GM19043 (cell line): Measurements from ENCODE around the gene ARHGEF6.
"Not testable (repeated sequence)": the region's sequence is repeated elsewhere in the genome, so short reads cannot be mapped to it uniquely, and the experiment has no call there.

Experiments used
- ATAC-seq: cut with Tn5 transposase; IDR thresholded peaks from one replicate; pipeline ENCODE4 v1.9.1; 2021; ENCODE audit warnings: low read depth; ENCODE audit not compliant: unreplicated experiment

ARHGEF6 gene

DNA sequence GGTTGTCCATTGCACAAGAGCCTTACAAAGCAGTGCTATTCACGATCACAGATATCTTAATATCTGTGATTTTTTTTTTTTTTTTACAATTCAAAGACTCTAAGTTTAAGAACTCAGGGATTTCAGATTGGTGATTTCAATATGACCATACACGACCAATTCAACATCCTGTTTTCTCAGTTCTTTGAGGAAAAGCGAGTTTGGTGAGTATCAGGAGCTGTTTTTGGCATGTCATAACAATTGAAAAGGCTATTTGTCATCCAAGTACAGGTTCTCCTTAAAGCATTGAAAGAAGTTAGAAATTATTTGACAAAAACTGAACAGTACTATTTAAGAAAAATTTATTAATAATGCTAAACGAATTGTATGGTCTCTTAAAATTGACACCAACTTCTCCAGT, 9.1 kb upstream of the ARHGEF6 start:
- no peak for ATAC-seq

DNA sequence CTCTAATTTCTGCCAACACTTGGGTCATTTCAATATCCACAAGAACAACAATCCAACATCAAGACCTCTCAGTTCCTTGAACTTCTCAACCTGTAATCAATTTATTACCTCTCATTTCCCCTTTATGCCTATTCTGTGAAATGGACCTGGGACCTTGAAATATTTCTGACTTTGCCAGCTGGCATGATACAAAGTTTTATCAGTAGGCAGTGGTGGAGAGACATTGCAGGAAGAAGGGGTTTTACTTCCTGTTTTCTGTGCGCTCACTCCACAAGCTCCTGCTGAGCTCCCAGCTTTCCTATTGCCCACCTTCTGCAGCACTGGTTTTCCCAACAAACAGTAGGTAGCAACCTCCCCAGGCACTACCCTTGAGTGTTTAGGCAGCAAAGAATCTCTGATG, 3.5 kb upstream of the ARHGEF6 start:
- ATAC-seq: no peak

DNA sequence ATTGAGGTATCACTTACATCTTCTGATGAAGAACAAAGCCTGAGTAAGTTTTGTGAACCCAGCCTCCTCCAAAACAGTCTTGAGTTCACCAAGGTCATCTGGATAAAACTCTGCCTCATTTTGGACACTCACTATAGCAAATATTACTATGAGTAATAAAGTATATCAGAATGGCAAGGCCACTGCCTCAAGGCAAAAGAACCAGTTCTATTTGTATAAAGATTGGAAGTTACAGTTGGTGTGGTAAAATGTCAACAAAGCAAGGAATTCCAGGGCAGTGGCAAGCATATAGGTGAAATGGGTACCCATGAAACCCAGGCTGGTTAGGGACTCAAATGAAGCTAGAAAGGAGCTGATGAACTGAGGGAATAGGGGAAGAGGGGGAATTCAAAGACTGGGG, 2.4 kb upstream of the ARHGEF6 start:
- ATAC-seq: no peak

DNA sequence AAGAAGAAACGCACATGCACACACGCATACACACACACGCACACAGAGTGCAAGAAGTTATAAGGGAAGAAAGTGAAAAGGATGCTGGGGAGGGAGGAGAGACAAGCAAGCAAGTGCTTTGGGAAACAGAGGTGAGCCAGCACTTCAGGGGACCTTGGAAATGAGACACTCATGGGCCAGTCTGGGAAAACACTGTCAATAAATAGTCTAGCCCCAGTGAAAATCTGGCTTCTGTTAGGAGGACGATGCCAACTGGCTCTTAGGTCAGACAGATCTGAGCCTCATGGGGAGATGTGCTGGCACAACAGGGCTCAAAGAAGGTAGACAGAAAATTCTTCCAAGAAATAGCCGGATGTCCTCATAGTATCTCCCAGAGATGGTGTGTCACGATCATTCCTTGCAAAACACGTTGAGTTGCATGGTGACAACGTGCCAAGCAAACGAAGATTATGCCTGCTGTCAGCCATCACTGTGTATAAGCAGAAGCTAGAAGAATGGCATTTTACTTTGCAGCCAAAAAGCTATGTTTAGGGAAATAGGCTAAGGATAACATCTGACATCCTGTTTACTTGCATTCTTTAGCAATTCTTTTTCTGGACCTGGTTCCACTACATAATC, 557 bp upstream of the ARHGEF6 start:
- ATAC-seq: no peak

DNA sequence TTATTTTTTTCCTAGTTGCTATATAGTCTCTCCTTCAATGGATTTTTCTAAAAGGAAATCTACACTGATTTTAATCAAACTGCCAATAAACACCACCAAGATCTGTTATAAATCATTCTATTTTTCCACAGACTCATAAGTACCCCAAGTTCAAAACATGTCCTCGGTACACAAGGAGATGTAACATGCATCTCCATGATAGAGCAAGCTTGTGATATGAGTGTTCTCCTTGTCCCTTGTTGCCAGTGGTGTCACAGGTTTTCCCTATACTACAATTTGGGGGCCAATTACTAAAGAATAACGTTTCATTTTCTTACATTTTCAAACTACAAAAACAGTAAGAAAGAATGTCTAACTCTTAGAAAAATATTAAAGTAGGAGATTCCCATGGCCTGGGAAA, 491 bp downstream of the ARHGEF6 start:
- ATAC-seq: no peak

DNA sequence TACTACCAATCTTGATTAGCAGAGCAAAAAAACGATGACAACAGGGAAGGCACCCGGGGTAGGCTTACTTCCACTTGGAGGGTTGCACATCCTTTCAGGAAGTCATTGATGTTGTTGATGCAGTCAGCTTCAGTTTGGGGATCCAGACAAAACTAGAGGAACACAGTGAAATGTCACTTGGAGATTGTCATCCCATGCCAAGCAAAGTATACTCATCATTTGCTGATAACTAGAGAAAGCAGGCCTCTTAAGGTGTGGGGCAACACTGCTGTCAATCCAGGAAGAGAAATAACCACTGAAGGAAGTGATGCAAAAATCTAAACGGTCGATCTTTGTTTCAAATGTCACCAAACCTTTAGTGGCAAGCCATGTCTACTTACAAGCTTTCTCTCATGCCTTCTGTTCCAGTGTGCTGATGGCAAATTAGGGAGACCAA, 1.4 kb downstream of the ARHGEF6 start:
- no peak for ATAC-seq

DNA sequence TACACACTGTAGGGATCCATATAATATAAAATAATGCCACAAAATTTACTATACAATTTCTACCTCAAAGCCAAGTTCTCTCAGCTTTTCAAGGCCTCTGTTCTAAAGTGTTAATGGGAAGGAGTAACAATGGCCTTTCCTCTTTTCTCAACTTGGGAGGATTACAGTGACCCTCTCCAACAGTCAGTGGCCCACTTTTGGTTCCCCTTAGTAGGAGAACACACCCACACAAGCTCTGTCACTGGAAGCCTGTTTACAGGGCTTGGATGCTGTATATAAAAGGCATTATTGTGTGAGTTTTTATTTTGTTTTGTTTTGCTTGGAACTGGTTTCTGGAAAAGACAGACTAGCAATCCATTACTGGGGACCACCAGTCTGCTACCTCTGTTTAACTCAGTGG, 1.8 kb downstream of the ARHGEF6 start:
- ATAC-seq: no peak

DNA sequence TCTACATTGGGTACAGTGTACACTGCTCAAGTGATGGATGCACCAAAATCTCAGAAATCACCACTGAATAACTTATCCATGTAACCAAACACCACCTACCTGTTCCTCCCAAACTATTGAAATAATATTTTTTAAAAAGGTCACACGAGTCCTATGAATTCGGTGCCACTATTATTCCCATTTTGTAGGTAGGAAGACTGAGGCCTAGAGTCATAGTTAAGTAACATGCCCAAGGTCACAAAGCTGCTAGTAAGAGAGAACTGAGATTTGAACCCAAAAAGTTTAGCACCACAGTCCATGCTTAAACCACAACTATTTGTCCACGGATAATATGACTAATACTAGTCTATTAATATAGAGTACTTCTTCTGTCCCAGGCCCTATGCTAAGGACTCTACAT, 2.7 kb downstream of the ARHGEF6 start:
- no peak for ATAC-seq

DNA sequence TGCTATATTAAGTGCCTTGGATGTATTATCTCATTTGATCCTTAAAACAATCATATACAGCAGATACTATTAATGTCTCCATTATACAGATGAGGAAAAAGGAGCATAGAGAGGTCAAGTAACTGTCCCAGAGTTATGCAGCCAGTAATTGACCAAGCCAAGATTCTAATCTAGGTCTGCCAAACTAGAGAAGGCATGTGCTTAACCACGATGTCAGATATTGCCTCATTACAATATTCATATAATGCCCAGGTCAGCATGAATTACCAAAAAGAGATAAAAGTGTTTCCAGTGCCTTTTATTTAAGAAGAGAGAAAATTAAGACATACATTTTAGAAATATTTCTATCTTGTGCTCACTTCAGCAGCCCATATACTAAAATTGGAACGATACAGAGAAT, 7.1 kb downstream of the ARHGEF6 start:
- ATAC-seq: no peak

DNA sequence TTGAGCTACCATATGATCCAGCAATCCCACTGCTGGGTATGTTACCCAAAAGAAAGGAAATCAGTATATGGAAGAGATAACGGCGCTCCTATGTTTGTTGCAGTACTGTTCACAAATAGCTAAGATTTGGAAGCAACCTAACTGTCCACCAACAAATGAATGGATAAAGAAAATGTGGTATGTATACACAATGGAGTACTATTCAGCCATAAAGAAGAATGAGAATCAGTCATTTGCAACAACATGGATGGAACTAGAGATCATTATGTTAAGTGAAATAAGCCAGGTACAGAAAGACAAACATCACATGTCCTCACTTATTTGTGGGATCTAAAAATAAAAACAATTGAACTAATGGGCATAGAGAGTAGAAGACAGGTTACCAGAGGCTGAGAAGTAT, 8.9 kb downstream of the ARHGEF6 start:
- not testable (repeated sequence) for ATAC-seq

DNA sequence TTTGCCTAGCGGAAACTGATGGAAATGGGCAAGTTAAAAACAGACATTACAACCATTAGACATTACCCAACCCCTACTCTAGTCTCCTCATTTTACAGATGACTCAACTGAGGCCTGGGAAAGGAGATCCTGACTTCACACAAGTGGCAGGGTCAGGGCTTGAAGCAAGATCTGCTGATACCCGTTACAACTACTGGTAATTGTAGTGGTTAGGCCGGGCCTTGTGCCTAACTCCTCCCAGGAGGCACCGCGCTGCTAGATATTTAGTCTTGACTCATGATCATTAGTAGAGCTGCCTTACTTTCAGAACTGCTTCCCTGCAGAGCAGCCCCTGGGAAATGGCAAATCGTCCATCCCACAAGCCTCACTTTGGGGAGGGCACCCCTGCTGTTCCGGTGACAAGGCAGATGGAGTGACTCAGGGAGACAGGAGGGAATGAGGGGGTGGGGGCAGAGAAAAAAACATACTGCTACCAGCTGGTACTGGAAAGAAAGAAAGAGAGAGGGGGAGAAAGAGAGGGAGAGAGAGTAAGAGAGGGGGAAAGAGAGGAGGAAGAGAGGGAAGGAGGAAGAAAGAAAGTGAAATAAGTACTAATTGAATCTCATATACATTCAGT, 12.2 kb downstream of the ARHGEF6 start:
- ATAC-seq: peak; percentile 32

DNA sequence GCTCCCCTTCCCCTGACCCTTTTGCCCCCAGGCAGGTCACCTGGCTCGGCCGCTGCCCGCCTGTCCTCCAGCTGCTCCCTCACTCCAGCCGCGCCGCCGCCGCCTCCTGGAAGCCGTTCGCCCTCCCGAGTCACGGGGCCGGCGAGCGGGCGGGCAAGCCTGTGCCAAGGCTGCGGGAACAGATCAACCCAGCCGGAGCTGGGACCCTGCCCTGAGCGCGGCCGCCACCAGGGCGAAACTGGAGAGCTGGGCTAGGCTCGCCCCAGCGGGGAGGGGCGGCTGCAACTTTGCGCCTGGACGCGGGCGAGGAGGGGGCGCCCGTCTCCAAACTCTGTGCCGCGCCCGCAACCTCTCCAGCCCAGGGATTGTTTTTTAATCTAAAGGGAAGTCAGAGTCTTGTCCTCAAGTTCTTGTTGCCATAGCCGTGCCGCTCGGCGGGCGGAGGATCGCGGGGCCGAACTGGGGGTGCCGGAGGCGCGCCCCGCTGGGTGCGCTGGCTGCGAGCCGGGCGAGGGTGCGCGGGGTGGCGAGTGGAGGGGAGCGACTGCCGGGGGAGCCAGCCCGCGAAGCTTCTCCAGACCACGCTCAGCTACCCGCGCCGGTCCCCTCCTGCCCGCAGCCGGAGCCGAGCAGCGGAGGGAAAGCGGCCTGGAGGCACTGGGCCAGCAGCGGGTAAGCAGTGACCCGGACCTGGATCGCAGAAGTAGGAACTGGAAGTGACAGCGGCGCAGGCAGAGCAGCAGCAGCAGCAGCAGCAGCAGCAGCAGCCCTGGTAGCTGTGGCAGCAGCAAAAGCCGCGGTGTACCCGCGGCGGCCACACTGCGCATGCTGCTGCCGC, 13.4 kb downstream of the ARHGEF6 start:
- peak; percentile 61 for ATAC-seq

DNA sequence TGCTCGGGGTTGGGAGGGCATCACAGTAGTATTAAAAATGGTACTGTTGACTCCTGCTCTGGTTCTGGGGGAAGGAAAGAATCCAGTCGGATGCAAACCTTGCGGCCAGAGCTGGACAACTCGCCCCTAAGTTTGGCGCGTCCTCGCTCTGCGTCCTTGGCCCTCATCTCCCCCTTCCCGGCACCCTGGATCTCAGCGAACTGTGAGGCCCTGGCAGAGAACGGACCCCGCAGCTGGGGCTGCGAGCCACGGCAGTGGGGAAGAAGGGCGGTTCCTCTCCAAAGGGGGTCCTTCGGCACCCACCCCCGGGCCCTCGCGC, 14.0 kb downstream of the ARHGEF6 start:
- ATAC-seq: no peak

DNA sequence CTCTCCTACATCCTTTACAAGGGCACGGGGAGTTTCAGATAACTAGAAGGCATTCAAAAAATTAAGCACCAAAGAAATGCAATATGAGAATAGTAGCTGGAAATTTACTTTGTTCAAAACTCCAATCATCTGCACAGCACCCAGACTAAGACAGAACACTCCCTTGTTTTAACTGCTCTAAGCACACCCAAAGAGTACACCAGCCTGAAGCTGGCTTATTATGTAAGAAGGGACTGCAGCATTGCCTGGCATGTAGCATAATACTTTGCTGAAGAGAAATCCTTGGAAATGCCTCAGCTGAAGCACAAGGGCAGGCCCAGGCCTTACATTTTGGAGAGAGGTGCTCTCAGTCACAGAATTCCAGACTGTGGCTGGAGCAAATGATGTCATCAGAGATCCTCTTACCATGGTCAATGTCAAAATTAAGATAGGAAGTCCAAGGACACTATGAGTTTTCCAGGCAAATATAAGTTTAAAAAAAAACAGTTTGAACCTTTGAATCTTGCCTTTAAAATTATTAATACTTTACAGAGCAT, 14.8 kb downstream of the ARHGEF6 start:
- ATAC-seq: no peak

DNA sequence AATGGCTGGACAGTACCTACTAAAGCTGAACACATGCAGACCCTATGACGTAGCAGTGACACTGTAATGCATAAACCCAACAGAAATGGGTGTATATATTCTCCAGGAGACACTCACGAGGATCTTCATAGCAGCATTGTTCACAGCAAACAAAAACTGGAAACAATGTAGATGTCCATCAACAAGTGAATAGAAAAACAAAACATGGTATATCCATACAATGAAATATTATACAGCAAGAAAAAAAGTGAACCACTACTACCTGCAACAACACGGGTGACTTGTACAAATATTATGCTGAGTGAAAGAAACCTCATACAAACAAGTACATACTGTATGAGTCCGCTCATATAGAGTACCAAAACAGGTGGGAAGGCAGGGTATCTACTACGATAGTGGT, 16.5 kb downstream of the ARHGEF6 start:
- no peak for ATAC-seq

DNA sequence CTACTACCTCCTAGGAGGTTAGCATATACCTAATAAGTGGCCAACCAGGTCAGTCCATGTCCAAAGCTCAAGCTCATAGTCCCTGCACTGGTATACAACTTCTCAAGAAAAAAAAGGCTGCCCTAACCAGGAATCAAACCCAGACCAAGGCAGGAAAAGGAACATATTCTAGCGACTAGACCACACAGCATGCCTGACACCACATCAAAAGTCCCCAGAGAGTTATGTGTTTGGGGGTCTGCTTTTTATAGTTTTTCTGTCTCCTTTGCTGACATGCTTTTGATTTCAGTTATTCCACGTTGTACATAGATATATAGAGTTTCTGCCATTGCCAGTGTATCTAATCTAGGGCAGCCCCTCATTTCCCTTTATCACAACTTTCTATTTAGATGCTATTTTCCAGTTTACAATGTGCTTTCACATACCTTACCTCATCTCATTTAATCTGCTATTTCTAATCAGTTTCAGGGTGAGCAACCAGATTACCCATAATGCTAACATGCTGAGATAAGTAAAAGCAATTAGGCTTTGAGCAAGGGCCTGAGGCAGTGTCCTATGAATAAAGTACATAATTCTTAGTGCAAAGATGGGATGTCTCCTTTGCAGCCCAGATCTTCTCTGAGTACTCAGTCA, 17.8 kb downstream of the ARHGEF6 start:
- ATAC-seq: no peak

DNA sequence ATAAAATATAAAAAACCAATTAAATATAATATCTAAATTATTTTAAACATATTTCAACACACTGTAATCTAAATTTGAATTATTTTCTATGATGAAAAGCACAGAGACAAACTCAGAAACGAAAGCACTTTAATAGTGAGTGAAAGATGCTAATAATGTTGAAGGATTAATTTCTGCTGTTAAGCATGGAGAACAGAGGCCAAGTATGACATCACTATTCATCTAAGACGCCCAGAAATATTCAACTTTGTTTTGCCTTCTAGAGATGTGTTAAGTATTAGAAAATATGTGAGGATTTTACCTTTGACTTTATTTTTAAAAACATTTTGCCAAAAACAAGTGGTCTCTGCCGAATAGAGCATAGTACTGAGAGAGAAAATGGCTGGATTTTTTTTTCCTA, 19.3 kb downstream of the ARHGEF6 start:
- ATAC-seq: no peak

DNA sequence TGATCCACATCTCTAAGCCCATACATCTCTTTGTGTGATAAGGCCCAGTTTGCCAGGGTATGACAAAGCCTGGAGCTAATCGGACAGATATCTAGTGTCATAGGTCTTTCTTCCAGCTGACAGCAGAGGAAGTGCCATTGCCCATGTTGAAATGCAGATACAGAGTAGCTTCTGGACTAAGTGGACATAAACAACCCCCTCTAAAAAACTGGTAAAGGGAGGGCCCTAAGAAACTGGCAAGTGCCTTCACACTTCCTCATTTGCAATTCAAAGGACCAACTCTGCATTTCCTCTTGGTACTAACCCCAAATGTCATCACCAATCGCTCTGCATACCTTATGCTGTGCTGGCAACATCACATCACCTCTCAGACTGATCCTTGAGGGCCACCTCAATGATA, 20.8 kb downstream of the ARHGEF6 start:
- ATAC-seq: peak; percentile 66

DNA sequence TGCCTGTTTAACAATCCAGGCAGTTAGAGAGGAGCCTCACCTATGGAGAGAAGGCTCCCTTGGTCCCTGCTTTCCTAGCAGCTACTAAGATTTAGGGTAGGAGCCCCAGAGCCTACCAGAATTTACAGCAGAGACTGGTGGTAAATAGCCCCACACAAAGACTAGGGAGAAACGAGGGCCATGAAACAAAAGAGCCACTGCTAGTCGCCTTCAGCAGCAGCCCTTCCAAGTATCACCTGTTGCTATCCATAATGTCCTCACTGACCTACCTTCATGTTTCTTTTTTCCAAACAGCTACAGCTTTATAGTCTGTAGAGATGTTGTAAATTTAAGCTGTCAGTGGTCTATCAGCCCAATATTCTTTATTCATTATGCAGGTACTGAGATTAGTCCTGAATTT, 25.3 kb downstream of the ARHGEF6 start:
- ATAC-seq: no peak

DNA sequence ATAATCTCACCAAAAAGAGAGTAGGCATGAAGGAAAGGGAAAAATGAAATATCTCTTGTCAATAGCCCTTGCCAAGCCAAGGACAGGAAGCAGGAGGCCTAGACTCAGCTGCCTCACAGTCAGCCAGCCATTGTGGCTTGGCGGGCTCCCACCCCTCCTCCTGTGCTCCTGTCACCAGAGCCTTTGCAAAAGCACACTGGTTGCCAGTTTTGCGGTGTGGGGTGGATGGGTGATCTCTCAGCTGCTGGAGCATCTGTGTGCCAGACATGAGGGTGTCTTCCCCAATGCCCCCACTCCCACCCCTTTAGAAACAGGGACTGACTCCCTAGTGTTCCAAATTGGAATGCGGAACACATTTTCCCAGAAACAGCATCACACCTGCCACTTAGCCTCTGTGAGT, 26.1 kb downstream of the ARHGEF6 start:
- no peak for ATAC-seq

DNA sequence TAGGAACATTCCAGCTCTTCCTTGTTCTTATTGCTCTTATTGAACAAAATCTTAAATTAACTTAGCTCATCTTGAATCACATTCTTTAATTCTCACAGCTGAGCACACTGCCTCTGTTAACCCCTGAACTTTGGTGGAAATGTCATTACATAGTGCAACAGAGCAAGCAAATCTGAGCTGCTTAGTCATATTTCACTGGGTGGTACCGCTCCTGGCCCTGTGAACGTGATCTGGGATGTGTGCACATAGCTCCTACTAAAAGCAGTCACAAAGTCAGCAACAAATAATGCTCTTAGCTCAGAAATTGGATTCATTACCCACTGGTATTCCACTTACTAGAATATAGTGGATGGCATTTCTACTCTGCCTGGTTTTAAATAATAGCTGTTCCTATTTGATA, 27.9 kb downstream of the ARHGEF6 start:
- ATAC-seq: no peak
